Tibial artery (tissue), 4 donors: ENCODE measurements around the gene KSR1.

Experiments used
- DNase-seq, 2 donors: peaks; one replicate each; pipeline ENCODE4 v3.0.0-alpha.2; 2019
- H3K27ac ChIP-seq, 2 donors: fragments of 200-600 bp; sonication (generic) in 1 of 2; 1 replicate in 1 of 2; 2 replicates in 1 of 2; pipeline ENCODE4 v1.5.1; 2018 to 2019; ENCODE audit warnings: mild to moderate bottlenecking in 1 of 2
- H3K27me3 ChIP-seq, 2 donors: fragments of 200-600 bp; sonication (generic) in 1 of 2; one replicate each; pipeline versions ENCODE4 v1.5.1 to v1.6.0; 2016 to 2019
- H3K36me3 ChIP-seq, 3 donors: fragments of 200-600 bp; sonication (generic) in 2 of 3; one replicate each; pipeline ENCODE4 v1.5.1; 2016 to 2019; ENCODE audit warnings: mild to moderate bottlenecking in 2 of 3
- H3K4me1 ChIP-seq, 4 donors: fragments of 200-600 bp; sonication (generic) in 2 of 4; 1 replicate in 3 of 4; 2 replicates in 1 of 4; pipeline ENCODE4 v1.5.1; 2016 to 2019
- H3K4me3 ChIP-seq, 2 donors: fragments of 200-600 bp; sonication (generic) in 1 of 2; 1 replicate in 1 of 2; 2 replicates in 1 of 2; pipeline ENCODE4 v1.5.1; 2018 to 2019; ENCODE audit warnings: mild to moderate bottlenecking in 2 of 2
- H3K9me3 ChIP-seq, 3 donors: fragments of 200-600 bp; sonication (generic) in 1 of 3; one replicate each; pipeline ENCODE4 v1.5.1; 2016 to 2019
- intact Hi-C: fragments of 100-400 bp; cut with DNase I; formaldehyde crosslinking; loops from one replicate; pipeline ENCODE4 v1.15.0; 2023; ENCODE audit warnings: low total_unique reads
- TF ChIP-seq, protein P1 (sequence below), 2 experiments: fragments of 200-600 bp in 1 of 2; fragments of 450-650 bp in 1 of 2; IDR thresholded peaks; one replicate each; pipeline ENCODE4 v1.5.1; 2017 to 2019; ENCODE audit warnings: antibody characterized with exemption in 2 of 2, mild to moderate bottlenecking in 1 of 2, moderate library complexity in 1 of 2

The KSR1 gene

DNA sequence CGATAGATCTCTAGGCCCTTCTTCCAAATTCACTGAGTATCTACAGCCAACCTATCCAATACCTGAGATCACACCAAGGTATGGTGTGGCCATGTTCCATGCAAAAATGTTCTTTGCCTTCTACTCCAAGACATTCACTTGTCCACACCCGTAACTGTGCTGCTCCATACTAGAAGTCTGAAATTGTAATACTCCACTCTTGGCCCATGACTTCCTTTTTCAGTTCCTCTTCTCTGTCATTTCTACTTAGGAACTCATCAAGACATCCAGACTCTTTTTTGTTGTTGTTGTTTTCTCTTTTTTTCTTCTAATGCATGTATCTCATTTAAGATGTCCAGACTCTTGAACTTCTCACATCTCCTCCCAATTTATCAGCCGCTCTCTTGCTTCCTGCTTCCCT, 42.5 kb upstream of the KSR1 start:
- Histone ChIP-seq H3K27me3 (no peaks in the 10 kb centered on the region), H3K4me3 (no peak overlapping the region), H3K36me3 (no peaks in the 10 kb centered on the region), H3K4me1 (peaks cover 0 to 3% (median 1%) of the 10 kb centered on the region in 4 donors), H3K27ac (no peak overlapping the region), H3K9me3 (no peaks in the 10 kb centered on the region)
- intact Hi-C loops: no loop called here
- TF ChIP-seq, protein P1, sequence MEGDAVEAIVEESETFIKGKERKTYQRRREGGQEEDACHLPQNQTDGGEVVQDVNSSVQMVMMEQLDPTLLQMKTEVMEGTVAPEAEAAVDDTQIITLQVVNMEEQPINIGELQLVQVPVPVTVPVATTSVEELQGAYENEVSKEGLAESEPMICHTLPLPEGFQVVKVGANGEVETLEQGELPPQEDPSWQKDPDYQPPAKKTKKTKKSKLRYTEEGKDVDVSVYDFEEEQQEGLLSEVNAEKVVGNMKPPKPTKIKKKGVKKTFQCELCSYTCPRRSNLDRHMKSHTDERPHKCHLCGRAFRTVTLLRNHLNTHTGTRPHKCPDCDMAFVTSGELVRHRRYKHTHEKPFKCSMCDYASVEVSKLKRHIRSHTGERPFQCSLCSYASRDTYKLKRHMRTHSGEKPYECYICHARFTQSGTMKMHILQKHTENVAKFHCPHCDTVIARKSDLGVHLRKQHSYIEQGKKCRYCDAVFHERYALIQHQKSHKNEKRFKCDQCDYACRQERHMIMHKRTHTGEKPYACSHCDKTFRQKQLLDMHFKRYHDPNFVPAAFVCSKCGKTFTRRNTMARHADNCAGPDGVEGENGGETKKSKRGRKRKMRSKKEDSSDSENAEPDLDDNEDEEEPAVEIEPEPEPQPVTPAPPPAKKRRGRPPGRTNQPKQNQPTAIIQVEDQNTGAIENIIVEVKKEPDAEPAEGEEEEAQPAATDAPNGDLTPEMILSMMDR (IDR thresholded peaks at IDR 0.05): no peak
- DNase-seq: no peak

DNA sequence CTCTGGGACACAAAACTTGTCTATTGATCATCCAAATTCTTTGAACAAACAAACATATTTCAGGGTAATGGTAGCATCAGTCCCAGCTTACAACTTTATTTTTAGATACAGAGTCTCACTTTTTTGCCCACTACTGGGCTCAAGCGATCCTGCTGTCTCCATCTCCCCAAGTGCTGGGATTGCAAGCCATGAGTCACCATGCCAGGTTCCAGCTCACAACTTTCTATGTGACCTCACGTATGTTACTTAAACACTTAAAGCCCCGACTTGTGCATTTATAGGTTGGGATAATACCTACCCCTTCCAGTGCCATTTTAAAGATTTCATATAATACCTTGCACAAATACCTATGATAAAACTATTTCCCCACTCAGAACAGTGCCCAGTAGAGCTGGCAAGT, 42.0 kb upstream of the KSR1 start:
- intact Hi-C loops: no loop called here
- DNase-seq: no peak
- no peaks in the 10 kb centered on the region for H3K9me3 ChIP-seq
- no peak overlapping the region for H3K27ac ChIP-seq
- TF ChIP-seq, protein P1 (IDR thresholded peaks at IDR 0.05): no peak
- no peaks in the 10 kb centered on the region for H3K36me3 ChIP-seq
- H3K4me1 ChIP-seq: no peaks in the 10 kb centered on the region
- H3K4me3 ChIP-seq: no peak overlapping the region
- H3K27me3 ChIP-seq: no peaks in the 10 kb centered on the region

DNA sequence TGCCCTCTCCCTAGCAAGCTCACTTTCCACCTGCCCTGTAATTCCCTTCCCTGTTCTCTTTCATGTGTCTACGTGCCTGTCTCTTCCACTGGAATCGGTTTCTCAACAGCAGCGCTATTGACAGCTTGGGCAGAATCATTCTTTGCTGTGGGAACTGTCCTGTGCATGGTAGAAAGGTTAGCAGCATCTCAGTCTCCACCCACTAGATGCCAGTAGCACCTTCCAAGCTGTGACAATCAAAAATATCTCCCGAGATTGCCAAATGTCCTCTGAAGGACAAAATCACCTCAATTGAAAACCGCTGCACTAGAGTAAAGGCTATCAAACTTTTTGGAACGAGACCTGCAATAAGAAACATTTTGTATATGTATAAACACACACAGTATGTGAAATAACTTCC, 41.6 kb upstream of the KSR1 start:
- Histone ChIP-seq H3K4me1 (no peaks in the 10 kb centered on the region), H3K27me3 (no peaks in the 10 kb centered on the region), H3K36me3 (no peaks in the 10 kb centered on the region), H3K9me3 (no peaks in the 10 kb centered on the region), H3K27ac (no peak overlapping the region), H3K4me3 (no peak overlapping the region)
- TF ChIP-seq, protein P1 (IDR thresholded peaks at IDR 0.05): no peak
- intact Hi-C loops: no loop called here
- no peak for DNase-seq

DNA sequence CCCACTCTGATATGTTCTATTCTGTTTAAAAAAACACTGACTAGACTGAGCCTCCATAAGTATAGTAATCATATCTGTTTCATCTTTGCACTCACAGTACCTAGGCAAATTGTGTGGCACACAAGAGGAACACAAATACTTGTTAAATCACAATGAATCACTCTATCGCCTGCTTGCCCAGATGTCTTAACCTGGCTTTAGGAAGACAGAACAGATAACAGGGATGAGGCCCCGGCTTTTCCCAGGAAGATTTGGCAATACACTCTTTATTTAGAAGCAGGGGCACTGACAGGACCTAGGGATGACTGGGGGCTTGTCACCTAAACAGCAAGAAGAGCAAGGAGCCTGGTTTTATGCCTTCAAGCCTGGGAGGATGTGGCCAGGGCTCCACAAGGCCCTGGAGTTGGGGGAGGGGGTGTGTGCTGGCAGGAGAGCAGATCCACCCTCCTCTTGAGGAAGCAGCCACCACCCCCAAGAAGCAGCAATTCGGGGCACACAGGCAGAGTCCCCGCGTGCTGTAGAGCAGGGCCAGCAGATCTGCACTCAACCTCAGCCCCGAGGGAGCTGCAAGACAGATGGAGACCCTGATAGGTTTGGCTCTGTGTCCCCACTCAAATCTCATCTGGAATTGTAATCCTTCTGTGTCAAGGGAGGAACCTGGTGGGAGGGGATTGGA, 41.0 kb upstream of the KSR1 start:
- Histone ChIP-seq H3K4me1 (no peaks in the 10 kb centered on the region), H3K27me3 (no peaks in the 10 kb centered on the region), H3K9me3 (no peaks in the 10 kb centered on the region), H3K4me3 (no peak overlapping the region), H3K27ac (no peak overlapping the region), H3K36me3 (no peaks in the 10 kb centered on the region)
- intact Hi-C loops: no loop called here
- no peak for DNase-seq
- TF ChIP-seq, protein P1 (IDR thresholded peaks at IDR 0.05): no peak

DNA sequence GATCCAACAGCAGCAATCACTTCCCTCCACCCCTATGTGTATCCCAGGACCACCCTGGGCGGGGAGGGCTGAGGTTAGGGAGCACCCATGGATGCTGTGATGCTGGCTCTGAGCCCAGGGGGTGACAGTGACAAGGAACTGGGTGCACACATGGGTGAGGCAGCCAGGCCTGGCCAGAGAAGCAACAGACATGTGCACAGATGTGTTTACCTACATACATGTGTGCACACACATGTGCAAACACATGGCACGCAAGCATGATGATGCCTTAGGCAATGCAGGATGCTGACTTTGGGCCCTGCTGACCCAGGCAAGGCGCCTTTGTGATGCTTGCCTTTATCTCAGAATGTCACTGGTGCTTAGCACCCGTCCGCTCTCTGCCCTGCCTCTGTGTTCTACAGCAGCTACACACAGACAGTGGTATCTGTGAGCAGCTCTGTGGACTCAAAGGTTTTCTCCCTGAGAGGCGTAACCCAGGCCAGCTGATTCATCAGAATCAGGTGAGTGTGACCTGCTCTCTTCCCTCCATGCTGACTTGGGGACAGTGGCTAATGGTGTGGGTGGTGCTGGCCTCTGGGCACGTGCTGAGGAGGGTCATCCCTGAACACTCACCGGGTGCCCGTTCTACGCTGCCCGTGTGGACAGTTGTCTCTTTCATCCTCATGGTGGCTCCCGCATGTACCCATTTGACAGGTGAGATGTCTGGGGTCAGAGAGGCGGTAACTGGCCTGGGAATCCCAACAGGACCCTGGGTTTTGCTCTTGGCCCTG, 38.5 kb upstream of the KSR1 start:
- Histone ChIP-seq H3K4me1 (no peaks in the 10 kb centered on the region), H3K9me3 (no peaks in the 10 kb centered on the region), H3K27me3 (no peaks in the 10 kb centered on the region), H3K4me3 (no peak overlapping the region), H3K36me3 (no peaks in the 10 kb centered on the region), H3K27ac (no peak overlapping the region)
- intact Hi-C loops: no loop called here
- no peak for DNase-seq
- TF ChIP-seq, protein P1 (IDR thresholded peaks at IDR 0.05): no peak
